DMS 273 (cell line): ENCODE results near the gene LIPE.

ENCODE experiments used
- DNase-seq: peaks from one replicate; lab custom pipeline; 2025; ENCODE audit not compliant: unreplicated experiment; lab: John Stamatoyannopoulos, UW

Gene LIPE

DNA sequence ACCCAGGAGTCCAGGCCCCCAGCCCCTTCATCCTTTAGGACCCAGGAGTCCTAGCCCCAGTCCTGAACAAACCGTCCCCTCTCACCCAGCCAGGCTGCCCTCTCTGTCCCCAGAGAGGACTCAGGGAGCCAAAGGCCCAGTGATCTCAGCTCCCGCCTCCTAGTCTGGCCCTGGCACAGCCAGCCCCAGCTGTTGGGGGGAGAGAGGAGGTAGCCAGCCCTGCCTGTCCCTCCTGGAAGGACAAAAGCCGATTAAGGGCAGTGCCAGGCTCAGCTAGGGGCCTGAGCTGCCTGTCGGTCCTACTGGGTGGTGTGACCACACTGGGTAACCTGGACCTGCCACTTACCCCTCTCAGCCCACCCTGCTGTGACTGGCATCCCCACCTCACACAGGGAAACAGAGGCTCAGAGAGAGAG, 14.5 kb downstream of the LIPE start:
- peak; percentile 62 for DNase-seq

DNA sequence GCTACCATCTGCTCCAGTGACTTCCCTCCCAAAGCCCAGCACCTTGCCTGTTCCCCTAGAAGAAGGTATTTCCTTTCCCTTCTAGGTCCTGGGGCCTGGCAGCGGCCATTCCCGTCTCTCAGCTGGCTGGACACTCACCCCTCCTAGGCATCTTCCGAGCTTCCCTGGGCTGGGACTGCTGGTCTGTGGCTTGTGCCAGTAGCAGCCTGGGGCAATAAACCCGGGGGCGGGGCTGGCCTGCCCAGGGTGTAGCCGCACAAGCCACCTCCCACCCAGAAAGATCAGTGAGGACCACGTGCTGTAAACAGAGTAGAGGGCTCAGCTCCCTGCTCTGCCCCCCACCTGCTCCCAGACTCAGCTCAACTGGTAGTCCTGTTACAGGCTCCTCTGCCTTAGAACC, 15.0 kb downstream of the LIPE start:
- DNase-seq, result peak; percentile 78

DNA sequence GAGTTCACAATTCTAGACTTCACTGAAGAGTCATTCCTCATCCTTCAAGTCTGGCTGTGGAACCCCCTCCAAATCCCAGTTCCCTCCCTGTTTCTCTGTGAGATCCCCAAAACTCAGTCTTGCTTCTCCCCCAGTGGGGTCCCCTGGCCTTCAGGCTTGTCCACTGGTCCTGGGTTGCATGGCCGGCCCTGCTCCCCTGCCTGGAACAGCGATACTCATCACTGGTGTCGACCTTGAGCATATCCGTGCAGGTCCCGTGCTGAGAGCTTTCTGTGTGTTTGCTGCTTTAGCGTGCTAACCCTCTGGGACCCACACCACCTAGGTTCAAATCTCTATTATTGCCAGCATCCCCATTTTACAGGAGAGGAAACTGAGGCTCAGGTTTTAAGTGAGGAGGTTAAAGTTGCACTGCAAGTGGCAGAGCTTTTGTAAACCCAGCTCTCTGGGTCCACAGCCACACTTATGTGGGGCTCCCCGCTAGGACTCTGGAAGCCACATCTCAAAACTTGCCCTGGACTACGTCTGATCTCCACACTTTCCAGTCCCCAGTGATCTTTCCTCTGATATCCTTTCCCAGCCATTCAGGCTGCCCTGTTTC, 15.5 kb downstream of the LIPE start:
- no peak for DNase-seq

DNA sequence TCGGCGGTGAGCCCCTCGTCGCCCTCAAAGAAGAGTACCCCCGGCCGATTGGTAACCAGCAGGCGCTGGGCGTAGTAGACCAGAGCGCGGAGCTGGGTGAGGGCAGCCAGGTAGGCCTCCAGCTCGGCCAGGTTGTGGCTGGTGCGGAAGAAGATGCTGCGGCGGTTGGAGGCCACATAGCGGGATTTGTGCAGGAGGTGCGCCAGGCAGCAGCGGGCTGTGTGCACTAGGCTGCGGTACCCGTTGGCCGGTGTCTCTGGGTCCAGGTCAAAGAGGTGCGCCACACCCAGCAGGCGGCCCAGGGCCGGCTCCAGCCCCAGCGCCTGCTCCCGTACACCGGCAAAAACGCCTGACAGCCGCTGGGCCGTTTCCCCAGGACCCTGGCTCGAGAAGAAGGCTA, 16.8 kb downstream of the LIPE start:
- no peak for DNase-seq

DNA sequence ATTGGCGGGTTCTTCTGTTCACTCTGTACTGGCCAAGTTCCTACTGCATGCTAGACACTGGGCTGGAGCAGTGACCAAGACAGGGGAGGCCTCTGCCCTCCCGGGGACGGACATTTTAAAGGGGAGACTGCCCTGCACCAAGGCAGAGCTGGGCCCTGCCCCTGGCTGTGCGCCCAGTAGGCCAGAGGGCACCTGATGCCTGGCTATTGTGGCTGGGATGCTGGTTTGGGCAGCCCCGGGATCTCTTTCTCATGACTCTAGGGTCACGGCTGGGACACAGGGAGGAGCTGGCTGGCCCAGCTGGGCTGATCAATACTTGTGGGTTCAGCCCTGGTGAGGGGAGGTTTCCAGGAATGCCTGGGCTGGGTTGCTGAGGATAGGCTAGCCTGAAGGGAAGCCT, 17.7 kb downstream of the LIPE start:
- DNase-seq, result peak; percentile 28

DNA sequence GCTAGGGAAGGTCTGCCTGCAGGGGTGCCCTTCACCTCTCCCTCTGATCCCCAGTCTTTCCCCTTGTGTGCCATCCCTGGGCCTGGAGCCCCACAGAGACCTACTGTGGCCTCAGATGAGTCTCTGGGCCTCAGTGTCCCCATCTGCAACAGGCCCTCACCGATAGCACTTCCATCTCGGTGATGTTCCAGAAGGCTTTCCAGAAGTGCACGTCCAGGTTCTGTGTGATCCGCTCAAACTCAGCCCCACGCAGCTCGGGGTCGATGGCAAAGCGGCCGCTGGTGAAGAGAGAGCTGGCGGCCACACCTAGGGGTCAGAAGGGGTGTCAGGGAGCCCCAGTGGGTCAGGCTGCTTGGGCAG, 19.4 kb downstream of the LIPE start:
- DNase-seq, result no peak

DNA sequence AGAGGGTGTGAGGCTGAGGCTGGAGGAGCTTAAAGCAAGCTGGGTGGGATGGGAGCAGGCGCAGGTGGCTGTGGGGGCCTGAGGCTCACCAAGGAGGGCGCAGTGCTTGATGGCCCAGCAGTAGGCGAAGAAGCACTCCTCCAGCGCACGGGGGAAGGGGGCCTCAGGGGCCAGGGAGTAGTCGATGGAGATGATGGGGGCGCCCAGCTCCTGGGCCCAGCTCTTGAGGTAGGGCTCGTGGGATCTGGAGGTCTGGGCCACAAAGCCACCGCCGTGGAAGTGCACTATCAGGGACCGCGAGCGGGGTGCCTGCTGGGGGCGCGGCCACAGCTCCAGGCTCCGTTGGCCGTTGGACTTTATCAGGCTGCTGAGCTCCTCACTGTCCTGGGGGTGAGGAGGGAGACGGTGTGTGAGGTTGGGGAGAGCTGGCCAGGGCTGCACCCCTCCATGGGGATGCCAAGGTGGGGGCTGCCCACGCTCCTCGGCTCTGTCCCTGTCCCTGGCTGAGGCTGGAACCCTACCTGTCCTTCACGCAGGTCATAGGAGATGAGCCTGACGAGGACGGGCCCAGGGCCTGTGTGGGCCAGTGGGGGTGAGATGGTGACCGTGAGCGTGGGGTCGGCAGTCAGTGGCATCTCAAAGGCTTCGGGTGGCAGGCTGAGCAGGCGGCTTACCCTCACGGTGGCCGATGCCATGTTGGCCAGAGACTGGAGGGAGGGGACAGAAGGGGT, 19.9 kb downstream of the LIPE start:
- no peak for DNase-seq

DNA sequence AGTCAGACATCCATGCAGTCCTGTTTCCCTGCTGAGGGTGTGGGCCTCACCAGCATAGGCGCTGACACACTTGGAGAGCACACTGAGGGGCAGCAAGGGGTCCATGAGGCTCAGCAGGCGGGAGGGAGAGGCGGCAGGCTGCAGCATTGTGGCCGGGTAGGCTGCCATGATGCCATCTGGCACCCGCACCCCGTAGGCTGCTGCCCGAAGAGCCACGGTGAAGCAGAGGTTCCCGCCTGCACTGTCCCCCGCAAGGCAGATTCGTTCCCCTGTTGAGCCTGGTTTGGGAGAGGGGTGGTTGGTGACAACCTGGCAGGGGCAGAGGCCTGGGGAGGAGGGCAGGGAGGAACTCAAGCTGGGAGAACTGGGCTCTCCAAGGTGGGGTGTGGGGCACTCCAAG, 21.1 kb downstream of the LIPE start:
- DNase-seq, result no peak

DNA sequence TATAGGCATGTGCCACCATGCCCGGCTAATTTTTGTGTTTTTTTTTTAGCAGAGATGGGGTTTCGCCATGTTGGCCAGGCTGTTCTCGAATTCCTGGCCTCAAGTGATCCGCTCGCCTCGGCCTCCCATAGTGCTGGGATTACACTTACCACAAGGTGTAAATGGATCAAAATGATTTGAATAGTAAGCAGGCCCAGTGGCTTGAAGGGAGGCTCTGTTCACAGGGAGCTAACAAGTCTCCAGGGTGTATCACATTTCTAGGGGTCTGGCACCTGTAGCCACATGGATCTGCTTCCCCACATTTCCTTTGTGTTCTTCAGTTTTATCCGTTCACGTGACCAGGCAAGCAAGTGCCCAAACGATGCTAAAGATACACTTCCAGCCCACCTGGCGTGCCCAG, 23.6 kb downstream of the LIPE start:
- no peak for DNase-seq

DNA sequence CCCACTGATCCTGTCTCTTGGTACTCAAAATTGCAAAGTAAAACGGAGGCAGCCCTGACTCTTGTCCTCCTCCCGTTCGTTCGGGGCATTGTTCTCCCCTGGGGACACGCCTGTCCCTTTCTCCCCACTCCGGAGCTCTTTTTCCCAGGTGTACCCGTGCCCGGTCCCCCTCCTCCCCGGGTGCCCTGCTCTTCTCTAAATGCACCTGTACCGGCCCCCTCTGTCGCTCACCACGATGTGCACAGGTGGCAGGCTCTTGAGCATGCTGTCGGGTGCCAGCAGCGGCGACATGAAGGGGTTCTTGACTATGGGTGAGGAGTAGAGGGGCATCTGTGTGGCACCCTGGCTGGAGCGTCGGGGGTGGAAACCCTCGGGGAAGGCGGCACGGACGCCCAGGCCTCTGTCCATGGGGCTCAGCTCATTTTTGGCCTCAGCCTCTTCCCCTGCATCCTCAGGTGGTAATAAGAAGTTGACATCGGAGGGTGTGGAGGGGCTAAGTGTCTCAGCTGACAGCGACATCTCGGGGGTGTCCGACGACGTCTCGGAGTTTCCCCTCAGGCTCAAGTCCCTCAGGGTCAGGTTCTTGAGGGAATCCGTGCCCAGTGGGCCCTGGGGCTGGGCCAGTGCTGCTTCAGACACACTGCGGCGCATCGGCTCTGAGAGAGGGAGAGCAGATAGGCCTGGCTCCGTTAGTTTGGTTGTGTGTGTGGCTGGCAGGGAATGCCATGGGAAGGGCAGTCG, 24.6 kb downstream of the LIPE start:
- no peak for DNase-seq

DNA sequence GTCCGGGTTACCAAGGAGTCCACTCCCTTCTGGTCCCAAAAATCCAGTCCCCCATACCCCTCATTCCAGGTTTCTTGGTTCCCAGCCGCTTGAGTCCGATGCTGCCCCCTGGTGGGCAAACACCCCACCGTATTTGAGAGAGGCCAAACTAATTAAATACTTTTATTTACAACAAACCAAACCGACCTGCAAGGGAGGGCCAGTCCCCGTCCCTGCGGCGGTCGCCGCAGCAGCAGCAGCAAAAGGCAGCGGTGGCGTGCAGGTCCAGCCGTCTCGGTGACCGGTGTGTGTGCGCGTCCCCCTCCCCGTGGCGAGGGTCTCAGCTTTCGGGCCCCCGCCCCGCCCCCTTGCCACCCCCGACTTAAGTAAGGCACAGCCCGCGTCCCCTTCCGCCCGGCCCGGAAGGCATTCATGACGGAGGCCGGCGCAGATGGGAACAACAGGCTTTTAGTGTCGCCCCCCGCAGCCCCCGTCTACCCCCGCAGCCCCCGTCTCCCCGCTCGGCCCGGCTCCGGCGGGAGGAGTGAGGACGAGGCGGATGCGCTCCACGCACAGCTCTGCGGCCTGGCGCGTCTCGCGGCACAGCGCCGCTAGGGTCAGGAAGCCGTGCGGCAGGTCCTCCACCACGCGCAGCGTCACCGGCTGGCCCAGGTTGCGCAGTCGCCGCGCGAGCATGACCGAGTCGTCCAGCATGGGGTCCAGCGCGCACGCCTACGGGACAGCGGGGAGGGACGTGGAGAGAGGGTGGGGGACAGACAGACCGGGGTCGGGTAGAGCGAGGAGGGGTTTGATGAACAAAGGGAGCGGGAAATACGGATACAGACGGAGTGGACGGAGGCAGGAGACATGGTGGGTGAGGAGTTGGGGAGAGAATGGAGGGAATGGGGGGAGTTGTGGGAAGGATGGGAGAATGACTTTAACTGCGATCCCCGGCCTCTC, 25.6 kb downstream of the LIPE start:
- peak; percentile 88 for DNase-seq

DNA sequence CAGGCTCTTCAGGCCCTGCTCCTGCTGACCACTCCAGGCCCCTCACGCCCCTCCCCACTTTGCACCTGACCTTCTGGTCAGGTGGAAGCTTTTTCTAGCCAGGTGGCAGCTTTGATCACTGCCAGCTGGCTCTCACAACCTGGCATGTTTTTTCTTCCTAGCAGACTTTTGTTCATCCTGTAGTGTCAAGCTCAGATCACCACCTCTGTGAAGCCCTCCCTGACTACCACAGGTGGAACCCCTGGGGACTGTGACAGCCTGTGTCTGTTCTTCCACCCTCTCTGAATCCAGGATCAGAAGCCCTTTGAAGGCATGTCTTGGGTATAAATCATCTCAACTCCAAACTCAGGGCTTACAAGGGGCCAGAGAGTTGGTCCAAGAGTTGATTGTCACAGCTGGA, 26.8 kb downstream of the LIPE start:
- no peak for DNase-seq

DNA sequence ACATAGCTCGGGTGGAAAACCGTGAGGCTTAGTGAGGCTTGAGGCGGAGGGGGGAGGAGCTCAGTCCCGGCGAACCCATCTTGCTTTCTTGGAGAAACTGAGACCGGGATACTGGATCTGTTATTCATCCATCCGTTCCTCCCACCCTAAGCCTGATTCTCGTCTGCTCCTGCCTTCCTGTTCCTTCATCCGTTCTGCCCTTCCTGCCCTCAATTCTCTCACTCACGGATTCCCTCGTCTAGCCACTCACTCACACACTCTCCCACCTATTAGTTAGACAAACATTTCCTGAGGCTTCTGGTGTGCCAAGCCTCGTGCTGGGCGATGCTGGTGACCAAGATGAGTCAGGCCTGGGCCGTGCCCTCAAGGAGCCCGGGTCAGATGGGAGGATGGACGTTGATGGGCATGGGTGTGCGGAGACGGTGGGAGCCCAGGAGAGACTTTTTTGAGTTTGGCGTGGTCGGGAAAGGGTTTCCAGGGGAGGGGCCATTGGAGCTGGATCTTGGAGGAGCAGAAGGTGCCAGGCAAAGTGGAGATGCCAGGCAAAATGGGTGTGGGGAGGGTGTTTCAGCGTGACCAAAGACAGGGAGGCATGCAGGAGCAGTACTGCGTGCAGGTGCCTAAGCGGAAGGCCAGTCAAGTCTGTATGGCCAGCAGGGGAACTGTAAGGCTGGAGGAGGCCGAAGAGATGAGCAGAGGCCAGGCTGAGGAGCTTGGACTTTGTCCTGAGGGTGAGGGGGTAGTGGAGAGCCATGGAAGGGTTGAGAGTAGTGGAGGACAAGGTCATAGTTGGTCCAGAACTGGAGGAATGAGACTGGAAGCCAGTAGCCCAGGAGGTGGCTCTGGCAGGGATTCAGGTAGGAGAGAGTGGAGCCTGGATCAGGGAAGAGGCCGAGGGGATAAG, 29.7 kb downstream of the LIPE start:
- DNase-seq, result no peak

DNA sequence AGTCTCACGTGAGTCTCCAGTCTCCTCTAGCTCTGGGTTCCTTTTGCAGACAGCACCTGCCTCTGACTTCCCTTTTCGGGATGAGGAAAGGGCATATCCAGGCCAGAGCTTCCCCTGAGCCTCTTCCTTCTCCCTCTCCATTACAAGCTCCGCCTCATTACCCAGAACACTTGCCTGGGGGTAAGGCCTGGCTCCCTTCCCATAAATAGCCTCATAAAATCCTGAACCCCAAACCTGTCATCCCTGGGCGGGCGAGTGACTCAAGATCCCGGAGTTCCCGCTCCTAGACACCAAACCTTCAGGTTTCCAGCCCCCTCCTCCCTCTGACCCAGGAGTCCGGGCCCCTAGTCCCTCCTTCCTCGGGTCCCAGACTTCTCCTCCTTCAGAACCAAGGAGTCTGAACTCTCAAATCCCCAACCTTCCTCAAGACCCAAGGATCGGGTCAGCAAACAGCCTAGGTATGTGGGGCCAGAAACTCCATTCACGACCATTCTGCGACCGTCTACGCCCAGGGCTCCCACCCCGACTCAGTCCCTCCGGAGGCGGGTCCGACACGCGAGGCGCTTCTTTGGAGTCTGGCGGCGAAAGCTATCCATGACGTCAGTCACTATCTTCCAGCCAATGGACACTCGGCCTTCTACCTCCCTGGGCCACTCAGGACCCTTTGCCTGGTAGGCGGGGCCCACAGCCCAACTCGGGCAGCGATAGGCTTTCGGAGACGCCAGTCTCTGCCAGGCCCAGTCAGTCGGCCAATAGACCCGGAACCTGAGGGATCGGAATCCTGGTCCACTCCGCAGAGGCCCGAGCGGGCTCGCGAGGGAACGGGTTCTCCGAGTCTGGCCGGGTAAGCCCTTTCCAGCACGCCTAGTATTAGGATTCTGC, 30.6 kb downstream of the LIPE start:
- DNase-seq, result peak; percentile 99

DNA sequence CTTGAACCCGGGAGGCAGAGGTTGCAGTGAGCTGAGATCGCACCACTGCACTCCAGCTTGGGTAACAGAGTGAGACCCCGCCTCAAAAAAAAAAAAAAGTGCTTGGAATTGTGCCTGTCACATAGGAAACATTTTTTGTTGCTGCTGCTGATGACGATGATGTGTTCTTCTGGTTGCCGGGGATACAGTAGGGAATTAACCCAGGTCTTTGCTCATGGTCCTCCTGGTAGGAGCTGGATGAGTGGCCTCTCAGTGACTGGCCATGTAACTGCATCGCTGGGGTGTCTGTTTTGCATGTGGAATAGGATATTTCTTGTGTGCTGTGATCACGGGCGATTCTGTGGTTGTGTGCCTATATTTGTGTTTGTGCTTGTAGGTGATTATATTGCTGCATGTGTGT, 32.4 kb downstream of the LIPE start:
- no peak for DNase-seq

DNA sequence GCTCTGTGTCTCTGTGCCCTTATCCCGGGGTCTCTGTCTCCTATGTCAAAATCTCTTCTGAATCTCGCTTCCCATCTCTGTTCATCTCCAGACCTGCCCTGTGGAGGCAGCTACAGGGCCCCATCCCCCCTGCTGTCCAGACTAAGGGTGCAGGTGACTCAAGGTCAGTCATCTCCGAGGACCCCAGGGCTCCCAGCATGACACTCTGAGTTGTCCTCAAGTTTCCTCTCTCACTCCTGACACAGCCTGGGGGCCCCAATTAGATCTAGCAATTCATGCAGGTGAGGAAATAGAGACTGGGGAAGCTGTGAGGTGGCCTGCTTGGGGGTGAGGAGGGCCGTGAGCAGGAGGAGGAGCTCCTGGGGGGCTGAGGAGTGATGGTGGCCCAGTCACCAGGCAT, 35.0 kb downstream of the LIPE start:
- no peak for DNase-seq

DNA sequence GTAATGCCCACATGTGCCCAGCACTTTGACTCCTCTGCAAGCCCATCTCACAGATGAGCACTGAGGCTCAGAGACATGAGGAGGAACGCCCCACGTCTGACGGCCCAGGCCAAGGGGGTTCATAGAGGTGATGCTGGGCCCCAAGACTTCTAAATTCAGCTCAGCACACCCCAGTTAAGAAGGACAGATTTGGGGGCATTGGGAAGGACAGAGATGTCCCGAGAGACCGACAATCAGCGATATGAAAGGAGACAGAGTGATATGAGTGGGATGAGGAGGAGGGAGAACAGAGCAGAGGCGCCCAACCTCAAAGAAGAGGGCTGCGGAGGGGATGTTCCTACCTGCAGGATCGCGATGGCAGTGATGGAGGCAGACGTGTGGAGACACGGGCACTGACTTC, 37.3 kb downstream of the LIPE start, which contains the start of gene CNFN:
Gene CNFN, minus strand, starts transcription at position 399 of the 400 bp plus-strand sequence. CDS start 1,260 bp downstream, outside the sequence.
- no peak for DNase-seq

DNA sequence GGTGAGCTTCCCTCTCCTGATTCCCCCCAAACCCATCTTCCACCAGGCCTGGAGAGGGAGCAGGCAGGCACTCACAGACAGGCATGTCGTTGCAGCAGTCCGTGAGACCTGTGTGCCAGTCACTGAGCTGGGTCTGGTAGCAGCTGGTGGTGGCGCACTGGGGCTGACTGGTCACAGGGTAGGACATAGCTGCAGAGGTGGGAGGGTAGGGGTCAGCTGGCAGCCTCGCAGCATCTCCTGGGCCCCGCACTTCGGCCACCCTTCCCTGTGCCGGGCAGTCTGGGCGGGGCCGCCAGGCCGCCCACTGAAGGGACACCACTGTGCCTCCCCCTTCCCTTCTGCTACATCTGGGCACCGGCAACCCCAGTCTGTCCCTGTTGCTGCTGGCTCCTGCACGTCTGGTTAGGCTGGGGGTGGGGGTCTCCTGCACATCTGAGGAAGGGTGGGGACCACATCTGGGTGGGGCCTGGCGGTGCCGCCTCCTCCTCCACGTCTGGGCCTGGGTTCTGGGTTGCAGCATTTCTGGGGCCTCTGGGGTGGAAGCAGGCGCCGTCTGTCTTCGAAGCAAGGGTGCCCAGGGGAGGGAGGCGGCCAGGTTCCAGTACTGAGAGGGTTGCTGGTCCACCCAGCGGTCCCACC, 38.2 kb downstream of the LIPE start:
- no peak for DNase-seq
